HEK293 (cell line): Measurements from ENCODE around the gene PKN1.

Experiments
- CTCF ChIA-PET: fragments of 350-600 bp; formaldehyde crosslinking; extraction: SDS; loops from one replicate; lab custom pipeline; 2021; ENCODE audit warnings: antibody characterized with exemption; lab: Yijun Ruan, JAX
- POLR2A ChIA-PET: fragments of 300-600 bp; formaldehyde crosslinking; extraction: SDS; loops from one replicate; lab custom pipeline; 2020; ENCODE audit warnings: antibody characterized with exemption, inconsistent platforms; lab: Yijun Ruan, JAX
- H3K27ac ChIP-seq: fragments of 200-500 bp; sonication (Bioruptor generic); 2 replicates; pipeline ENCODE4 v1.5.1; 2014; ENCODE audit warnings: low read depth, low read length, control low read depth, inconsistent platforms; ENCODE audit errors: extremely low read depth
- H3K36me3 ChIP-seq, 2 experiments: fragments of 200-500 bp in 1 of 2; sonication (Bioruptor generic) in 1 of 2; 1 replicate in 1 of 2; 2 replicates in 1 of 2; pipeline ENCODE4 v1.5.1; 2014 to 2017; ENCODE audit warnings: inconsistent platforms in 2 of 2, low read length in 2 of 2; ENCODE audit not compliant: control insufficient read depth in 2 of 2, insufficient read depth in 1 of 2
- H3K4me1 ChIP-seq: fragments of 200-500 bp; sonication (Bioruptor generic); 2 replicates; pipeline ENCODE4 v1.5.1; 2014; ENCODE audit warnings: mild to moderate bottlenecking, low read length, inconsistent platforms; ENCODE audit not compliant: control insufficient read depth, insufficient read depth
- H3K4me3 ChIP-seq: 2 replicates; pipeline ENCODE4 v1.5.1; 2011; ENCODE audit warnings: low read depth, mild to moderate bottlenecking, control low read depth, low read length, moderate library complexity
- H3K9me3 ChIP-seq: fragments of 200-500 bp; sonication (Bioruptor generic); 2 replicates; pipeline ENCODE4 v1.5.1; 2014; ENCODE audit warnings: low read depth, low read length, inconsistent platforms; ENCODE audit not compliant: control insufficient read depth, insufficient read depth
- EGR2 ChIP-seq: fragments of 450-650 bp; formaldehyde crosslinking; IDR thresholded peaks from 2 replicates; pipeline ENCODE4 v1.5.1; 2016; ENCODE audit warnings: low read depth, missing biosample characterization, missing genetic modification characterization
- GLIS1 ChIP-seq: fragments of 450-650 bp; formaldehyde crosslinking; IDR thresholded peaks from 2 replicates; pipeline ENCODE4 v1.5.1; 2016; ENCODE audit warnings: missing biosample characterization, missing genetic modification characterization
- GLIS2 ChIP-seq: fragments of 450-650 bp; formaldehyde crosslinking; IDR thresholded peaks from 2 replicates; pipeline ENCODE4 v1.5.1; 2016; ENCODE audit warnings: missing biosample characterization, missing genetic modification characterization
- KLF1 ChIP-seq: fragments of 450-650 bp; formaldehyde crosslinking; IDR thresholded peaks from 2 replicates; pipeline ENCODE4 v1.5.1; 2016; ENCODE audit warnings: missing biosample characterization, missing genetic modification characterization
- KLF16 ChIP-seq: fragments of 450-650 bp; formaldehyde crosslinking; IDR thresholded peaks from 2 replicates; pipeline ENCODE4 v1.5.1; 2017; ENCODE audit warnings: missing biosample characterization, missing genetic modification characterization
- PRDM10 ChIP-seq: fragments of 450-650 bp; formaldehyde crosslinking; IDR thresholded peaks from 2 replicates; pipeline ENCODE4 v1.5.1; 2016; ENCODE audit warnings: missing biosample characterization, missing genetic modification characterization
- ZBTB10 ChIP-seq: fragments of 450-650 bp; formaldehyde crosslinking; IDR thresholded peaks from 2 replicates; pipeline ENCODE4 v1.5.1; 2016; ENCODE audit warnings: missing biosample characterization, missing genetic modification characterization
- ZBTB21 ChIP-seq: fragments of 450-650 bp; formaldehyde crosslinking; IDR thresholded peaks from 2 replicates; pipeline ENCODE4 v1.5.1; 2017; ENCODE audit warnings: missing biosample characterization, missing genetic modification characterization
- ZNF146 ChIP-seq: fragments of 450-650 bp; formaldehyde crosslinking; IDR thresholded peaks from 2 replicates; pipeline ENCODE4 v1.5.1; 2016; ENCODE audit warnings: missing biosample characterization, missing genetic modification characterization
- ZNF157 ChIP-seq: fragments of 450-650 bp; formaldehyde crosslinking; IDR thresholded peaks from 2 replicates; pipeline ENCODE4 v1.5.1; 2016; ENCODE audit warnings: missing biosample characterization, missing genetic modification characterization
- ZNF16 ChIP-seq: fragments of 450-650 bp; formaldehyde crosslinking; IDR thresholded peaks from 2 replicates; pipeline ENCODE4 v1.5.1; 2016; ENCODE audit warnings: low read depth, missing biosample characterization, missing genetic modification characterization
- ZNF416 ChIP-seq: fragments of 450-650 bp; formaldehyde crosslinking; IDR thresholded peaks from 2 replicates; pipeline ENCODE4 v1.5.1; 2016; ENCODE audit warnings: missing biosample characterization, missing genetic modification characterization
- ZNF600 ChIP-seq: fragments of 450-650 bp; formaldehyde crosslinking; IDR thresholded peaks from 2 replicates; pipeline ENCODE4 v1.5.1; 2016; ENCODE audit warnings: missing biosample characterization, missing genetic modification characterization
- ZNF623 ChIP-seq: fragments of 450-650 bp; formaldehyde crosslinking; IDR thresholded peaks from 2 replicates; pipeline ENCODE4 v1.5.1; 2016; ENCODE audit warnings: missing biosample characterization, missing genetic modification characterization
- ZNF677 ChIP-seq: fragments of 450-650 bp; IDR thresholded peaks from 2 replicates; pipeline ENCODE4 v1.5.0; 2018; ENCODE audit warnings: missing biosample characterization, mild to moderate bottlenecking, missing genetic modification characterization, moderate library complexity

The PKN1 gene

DNA sequence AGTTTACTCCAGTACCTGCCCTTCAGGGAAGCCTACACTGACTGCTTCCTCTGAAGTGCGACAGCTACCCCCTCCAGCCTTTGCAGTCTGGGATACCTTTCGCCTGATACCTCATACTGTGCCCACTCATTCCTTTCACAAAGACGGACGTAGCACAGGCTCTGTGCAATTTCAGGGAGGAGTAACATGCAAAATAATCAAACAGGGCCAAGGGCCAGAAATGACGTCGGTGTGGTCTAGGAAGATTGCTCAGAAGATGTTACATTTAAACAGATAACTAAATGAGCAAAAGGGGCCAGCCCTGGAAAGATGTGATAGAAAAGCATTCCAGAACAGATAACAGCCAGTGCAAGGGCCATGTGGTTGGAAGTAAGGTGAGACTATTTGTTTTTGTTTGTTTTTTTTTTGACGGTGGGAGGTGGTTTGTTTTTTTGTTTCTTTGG, 7.4 kb upstream of the PKN1 start:
- TF ChIP-seq KLF16 (tag by site-specific recombination) (no peak), EGR2 (tag by site-specific recombination) (0 out of 2 replicates have a peak, but pooled peaks have one; percentile 4), ZNF600 (tag by site-specific recombination) (peak; percentile 79), ZNF623 (tag by site-specific recombination) (peak; percentile 92), ZNF677 (tag by site-specific recombination) (no peak)
- Histone ChIP-seq H3K36me3 (no peaks in the 10 kb centered on the region; a peak in 1 of 3 replicates), H3K4me1 (no peaks in the 10 kb centered on the region), H3K4me3 (no peak overlapping the region), H3K27ac (no peak overlapping the region), H3K9me3 (no peaks in the 10 kb centered on the region)
- ChIA-PET POLR2A (interaction anchor here (1.3 kb wide), 1 partner anchor 289 kb away, joined by 5 read pairs; no protein-coding TSS in a partner anchor), CTCF (interaction anchor here (0.7 kb wide), 1 partner anchor 517 kb away, joined by 3 read pairs; no protein-coding TSS in a partner anchor)

DNA sequence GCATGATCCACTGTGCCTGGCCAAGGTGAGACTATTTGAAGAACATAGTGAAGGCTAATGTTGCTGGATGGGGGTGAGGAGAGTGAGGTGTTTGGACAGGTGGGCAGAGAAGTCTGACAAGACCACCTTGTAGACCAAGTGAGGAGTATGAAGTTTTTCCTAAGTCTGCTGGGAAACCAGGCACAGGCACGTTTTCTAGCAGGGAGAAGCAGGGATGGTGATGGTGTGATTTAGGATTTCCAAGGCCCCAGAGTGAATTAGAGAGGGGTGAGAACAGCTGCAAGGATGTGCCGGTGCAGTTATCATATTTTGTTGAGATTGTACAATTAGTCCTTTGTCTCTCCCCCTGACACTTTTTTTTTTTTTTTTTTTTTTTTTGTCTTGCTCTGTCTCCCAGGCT, 5.6 kb upstream of the PKN1 start:
- Histone ChIP-seq H3K4me1 (no peaks in the 10 kb centered on the region), H3K9me3 (no peaks in the 10 kb centered on the region), H3K4me3 (no peak overlapping the region), H3K36me3 (no peaks in the 10 kb centered on the region), H3K27ac (no peak overlapping the region)
- CTCF ChIA-PET: interaction anchor here (0.6 kb wide), 1 partner anchor 123 kb away, joined by 3 read pairs; no protein-coding TSS in a partner anchor
- TF ChIP-seq ZNF416 (peak; percentile 54; the same call in 1 of the 2 replicates), GLIS2 (no peak)
- POLR2A ChIA-PET: no interaction called here

GRCh38 chr19:14428882-14429416, 4.2 kb upstream of the PKN1 start:
- Histone ChIP-seq H3K4me1 (0 out of 2 replicates have a peak, but pooled peaks cover 1% of the 10 kb centered on the region), H3K4me3 (no peak overlapping the region), H3K27ac (no peak overlapping the region), H3K36me3 (no peaks in the 10 kb centered on the region), H3K9me3 (no peaks in the 10 kb centered on the region)
- peak; percentile 52; the same call in 1 of the 2 replicates for TF ChIP-seq KLF1 (tag by site-specific recombination)
- no peak for TF ChIP-seq ZNF157
- TF ChIP-seq GLIS1 (tag by site-specific recombination): peak; percentile 79
- no peak for TF ChIP-seq ZNF146 (tag by site-specific recombination)
- ChIA-PET POLR2A (interaction anchor here (0.6 kb wide), 1 partner anchor 17 kb away, joined by 3 read pairs; no protein-coding TSS in a partner anchor), CTCF (interaction anchor here (0.7 kb wide), 1 partner anchor 839 kb away, joined by 3 read pairs; no protein-coding TSS in a partner anchor)

DNA sequence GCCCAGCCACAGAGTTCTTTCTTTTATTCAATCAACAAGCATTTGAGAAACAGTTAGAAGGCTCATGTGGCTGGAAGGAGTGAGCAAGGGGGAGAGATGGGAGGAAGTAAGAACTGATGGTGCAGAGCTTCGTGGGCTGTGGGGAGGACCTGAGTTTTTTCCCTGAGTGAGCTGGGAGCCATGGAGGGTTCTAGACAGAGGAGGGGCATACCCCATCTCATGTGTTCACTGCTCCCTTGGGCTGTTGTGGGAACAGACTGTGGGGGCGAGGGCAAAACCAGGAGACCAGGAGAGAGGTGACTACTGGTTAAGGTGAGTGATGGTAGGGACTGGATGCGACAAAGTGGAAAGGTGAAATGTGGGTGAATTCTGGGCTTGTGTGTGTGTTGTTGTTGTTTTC, 2.4 kb upstream of the PKN1 start:
- Histone ChIP-seq H3K27ac (no peak overlapping the region), H3K9me3 (no peaks in the 10 kb centered on the region), H3K36me3 (no peaks in the 10 kb centered on the region; a peak in 1 of 3 replicates), H3K4me1 (0 out of 2 replicates have a peak, but pooled peaks cover 3% of the 10 kb centered on the region), H3K4me3 (no peak overlapping the region)
- peak; percentile 26; the same call in 1 of the 2 replicates for TF ChIP-seq PRDM10 (tag by site-specific recombination)
- no peak for TF ChIP-seq ZBTB10 (tag by site-specific recombination)
- peak; percentile 90 for TF ChIP-seq ZNF16 (tag by site-specific recombination)
- no peak for TF ChIP-seq ZBTB21 (tag by site-specific recombination)
- CTCF ChIA-PET: interaction anchor here (0.5 to 1.0 kb wide), 3 partner anchors 16 to 477 kb away, joined by 3 to 7 read pairs (median 4); no protein-coding TSS in a partner anchor
- POLR2A ChIA-PET: interaction anchor here (1.9 kb wide), 1 partner anchor 294 kb away, joined by 8 read pairs; the partner anchor contains the start of gene ASF1B
